GM06990 (cell line): ENCODE data around the gene CNOT1.

Source experiments
- DNase-seq: peaks from one replicate; pipeline ENCODE4 v3.0.0-alpha.2; 2011; ENCODE audit not compliant: insufficient read length; ENCODE audit errors: extremely low read depth
- H3K27me3 ChIP-seq: replicated peaks from 2 replicates; pipeline ENCODE4 v1.6.0; 2011; ENCODE audit warnings: low read length; ENCODE audit not compliant: control insufficient read depth, insufficient read depth
- H3K36me3 ChIP-seq: 2 replicates; pipeline ENCODE4 v1.5.1; 2011; ENCODE audit warnings: low read length; ENCODE audit not compliant: control insufficient read depth, insufficient read depth
- H3K4me3 ChIP-seq: replicated peaks from 2 replicates; pipeline ENCODE4 v1.5.1; 2011; ENCODE audit warnings: low read depth, mild to moderate bottlenecking, control low read depth, low read length
- TF ChIP-seq, protein P1 (sequence below): IDR thresholded peaks from 2 replicates; pipeline ENCODE4 v1.5.1; 2011; ENCODE audit warnings: low read length, control low read depth, mild to moderate bottlenecking, inconsistent platforms; ENCODE audit not compliant: insufficient read depth, poor library complexity, severe bottlenecking

The CNOT1 gene

DNA sequence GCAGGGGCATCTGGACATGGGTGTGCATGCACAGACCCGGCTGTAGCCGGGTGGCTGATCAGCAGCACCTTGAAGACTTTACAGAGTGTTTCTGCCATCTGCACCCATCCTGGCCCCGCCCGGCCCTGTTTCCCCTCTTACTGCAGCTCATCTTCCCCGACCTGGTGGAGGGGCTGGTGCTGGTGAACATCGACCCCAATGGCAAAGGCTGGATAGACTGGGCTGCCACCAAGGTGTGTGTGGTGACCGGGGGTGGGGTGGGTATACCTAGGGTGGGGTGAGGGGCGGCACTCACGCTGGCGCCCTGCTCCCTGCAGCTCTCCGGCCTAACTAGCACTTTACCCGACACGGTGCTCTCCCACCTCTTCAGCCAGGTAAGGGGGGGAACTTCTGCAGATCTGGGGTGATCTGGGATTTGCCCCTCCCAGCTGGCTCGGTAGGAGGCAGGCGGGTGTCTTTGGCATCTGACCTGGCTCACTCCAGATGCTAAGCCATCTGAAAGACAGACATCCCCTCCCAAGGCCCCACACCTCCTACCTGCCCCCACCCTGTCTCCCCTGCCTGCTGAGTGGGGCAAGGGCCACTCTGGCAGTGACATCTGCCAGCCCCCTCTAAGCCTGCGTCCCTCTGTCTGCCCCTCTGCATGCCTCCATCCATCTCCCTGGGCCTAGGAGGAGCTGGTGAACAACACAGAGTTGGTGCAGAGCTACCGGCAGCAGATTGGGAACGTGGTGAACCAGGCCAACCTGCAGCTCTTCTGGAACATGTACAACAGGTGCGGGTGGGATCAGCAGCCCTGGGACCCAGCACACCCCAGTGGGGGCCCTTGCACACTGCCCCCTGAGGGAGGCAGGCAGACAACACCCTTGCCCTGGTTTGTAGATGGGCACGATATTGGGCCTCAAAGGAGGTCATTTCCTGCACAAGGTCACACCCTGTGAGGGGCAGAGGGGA lies 123.1 kb downstream of the CNOT1 start:
- H3K4me3 ChIP-seq = no peak overlapping the region
- TF ChIP-seq, protein P1, sequence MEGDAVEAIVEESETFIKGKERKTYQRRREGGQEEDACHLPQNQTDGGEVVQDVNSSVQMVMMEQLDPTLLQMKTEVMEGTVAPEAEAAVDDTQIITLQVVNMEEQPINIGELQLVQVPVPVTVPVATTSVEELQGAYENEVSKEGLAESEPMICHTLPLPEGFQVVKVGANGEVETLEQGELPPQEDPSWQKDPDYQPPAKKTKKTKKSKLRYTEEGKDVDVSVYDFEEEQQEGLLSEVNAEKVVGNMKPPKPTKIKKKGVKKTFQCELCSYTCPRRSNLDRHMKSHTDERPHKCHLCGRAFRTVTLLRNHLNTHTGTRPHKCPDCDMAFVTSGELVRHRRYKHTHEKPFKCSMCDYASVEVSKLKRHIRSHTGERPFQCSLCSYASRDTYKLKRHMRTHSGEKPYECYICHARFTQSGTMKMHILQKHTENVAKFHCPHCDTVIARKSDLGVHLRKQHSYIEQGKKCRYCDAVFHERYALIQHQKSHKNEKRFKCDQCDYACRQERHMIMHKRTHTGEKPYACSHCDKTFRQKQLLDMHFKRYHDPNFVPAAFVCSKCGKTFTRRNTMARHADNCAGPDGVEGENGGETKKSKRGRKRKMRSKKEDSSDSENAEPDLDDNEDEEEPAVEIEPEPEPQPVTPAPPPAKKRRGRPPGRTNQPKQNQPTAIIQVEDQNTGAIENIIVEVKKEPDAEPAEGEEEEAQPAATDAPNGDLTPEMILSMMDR = no peak
- no peak for DNase-seq
- no peaks in the 10 kb centered on the region for H3K36me3 ChIP-seq
- no peaks in the 10 kb centered on the region for H3K27me3 ChIP-seq

DNA sequence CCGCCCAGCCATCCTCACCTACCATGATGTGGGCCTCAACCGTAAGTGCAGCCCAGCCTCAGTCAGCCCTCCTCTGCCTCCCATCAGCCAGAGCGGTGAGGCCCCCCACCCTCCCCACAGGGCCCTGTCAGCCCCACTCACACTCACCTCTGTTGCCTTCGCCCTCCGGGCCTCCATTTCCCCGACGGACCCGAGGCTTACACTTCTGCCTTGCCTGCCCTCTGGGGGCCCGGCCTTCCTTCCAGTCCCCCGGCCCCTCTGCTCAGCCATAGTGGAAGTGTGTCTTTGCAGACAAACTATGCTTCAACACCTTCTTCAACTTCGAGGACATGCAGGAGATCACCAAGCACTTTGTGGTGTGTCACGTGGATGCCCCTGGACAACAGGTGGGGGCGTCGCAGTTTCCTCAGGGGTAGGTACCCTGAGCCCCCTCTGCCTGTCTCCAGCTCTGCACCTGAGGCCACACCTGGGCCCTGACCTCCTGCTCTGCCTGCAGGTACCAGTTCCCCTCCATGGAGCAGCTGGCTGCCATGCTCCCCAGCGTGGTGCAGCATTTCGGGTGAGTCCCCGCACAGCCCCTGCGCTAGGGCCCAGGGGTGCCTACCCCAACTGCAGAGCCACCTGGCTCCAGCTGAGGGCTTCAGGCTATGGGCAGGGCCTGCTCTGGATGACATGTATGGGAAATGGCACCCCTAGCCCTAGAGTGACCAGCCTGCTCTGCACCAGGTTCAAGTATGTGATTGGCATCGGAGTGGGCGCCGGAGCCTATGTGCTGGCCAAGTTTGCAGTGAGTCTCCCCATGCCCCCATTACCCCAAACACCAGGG lies 125.5 kb downstream of the CNOT1 start:
- H3K4me3 ChIP-seq = no peak overlapping the region
- H3K36me3 ChIP-seq = no peaks in the 10 kb centered on the region
- no peak for DNase-seq
- no peaks in the 10 kb centered on the region for H3K27me3 ChIP-seq
- TF ChIP-seq, protein P1 = no peak

DNA sequence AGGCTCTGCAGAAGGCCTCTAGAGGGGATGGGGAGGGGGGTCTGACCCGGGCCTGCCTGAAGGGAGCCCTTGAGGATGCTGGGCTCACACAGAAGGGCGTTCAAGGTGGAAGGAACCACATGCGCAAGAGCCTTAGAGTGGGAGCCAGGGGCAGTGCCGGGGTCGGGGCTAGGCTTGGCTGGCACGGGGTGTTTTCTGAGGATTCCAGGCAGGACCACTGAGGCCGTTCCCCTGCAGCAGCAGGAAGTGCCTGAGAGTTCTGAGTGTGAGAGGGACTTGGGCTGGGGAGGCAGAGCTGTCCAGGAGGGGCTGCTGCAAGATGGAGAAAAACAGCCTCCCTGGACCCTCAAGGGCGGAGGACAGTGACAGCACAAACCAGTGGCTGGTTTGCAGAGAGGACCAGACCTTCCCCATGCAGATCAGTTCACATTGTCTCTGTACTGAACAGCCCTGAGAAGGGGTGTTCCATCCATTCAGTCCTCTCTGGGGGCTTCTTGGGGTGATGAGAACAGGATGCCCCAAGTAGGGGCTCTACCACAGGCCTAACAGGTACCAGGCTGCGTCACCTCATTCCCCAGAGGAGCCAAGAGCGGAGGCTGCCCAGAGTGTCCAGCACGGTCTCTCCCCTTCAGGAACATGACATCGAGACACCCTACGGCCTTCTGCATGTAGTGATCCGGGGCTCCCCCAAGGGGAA lies 126.3 kb downstream of the CNOT1 start:
- TF ChIP-seq, protein P1 = no peak

DNA sequence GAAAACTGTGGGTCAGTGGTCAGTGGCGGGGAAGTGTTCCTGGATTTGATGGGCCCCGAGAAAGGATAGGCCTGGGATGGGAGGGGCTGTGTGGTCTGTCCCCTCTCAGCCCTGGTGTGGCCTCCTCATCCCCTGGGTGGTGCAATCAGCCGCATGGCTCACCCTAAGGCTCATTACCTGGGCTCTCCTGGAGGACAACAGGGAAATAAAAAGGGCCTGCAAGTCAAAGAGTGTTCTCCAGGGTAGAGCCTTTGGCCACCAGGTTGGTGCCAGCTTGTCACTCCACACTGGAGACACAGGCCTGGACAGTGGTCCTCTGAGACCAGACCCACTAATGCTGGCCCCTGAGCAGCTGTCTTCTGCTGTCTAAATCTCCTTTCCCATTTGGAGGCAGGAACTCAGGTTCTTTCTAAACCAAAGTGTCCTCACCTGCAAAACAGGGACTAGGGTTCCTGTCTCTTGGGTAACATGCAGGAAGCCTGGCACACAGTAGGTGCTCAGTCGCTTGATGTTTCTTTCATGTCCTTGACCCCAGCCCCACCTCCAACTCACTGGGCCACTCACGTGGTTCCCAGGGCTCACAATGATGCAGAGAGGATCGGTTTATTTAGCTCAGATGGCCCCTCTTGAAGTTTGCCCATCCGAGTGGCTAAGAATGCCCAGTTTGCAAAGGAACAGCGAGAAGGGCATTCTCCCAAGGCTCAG lies 127.3 kb downstream of the CNOT1 start:
- Histone ChIP-seq H3K36me3 (no peaks in the 10 kb centered on the region), H3K4me3 (no peak overlapping the region), H3K27me3 (no peaks in the 10 kb centered on the region)
- DNase-seq = no peak
- TF ChIP-seq, protein P1 = no peak

More for the DNA sequence above, 126.3 kb downstream of the CNOT1 start:
- H3K4me3 ChIP-seq = no peak overlapping the region
- no peaks in the 10 kb centered on the region for H3K36me3 ChIP-seq
- no peak for DNase-seq
- H3K27me3 ChIP-seq = no peaks in the 10 kb centered on the region
